HPDE6-E6E7 (cell line): Measurements from ENCODE around the gene DIAPH3.

Source experiments
- DNase-seq: peaks from one replicate; pipeline ENCODE4 v3.0.0; 2011; ENCODE audit warnings: missing footprints; ENCODE audit errors: extremely low spot score

DIAPH3 gene

DNA sequence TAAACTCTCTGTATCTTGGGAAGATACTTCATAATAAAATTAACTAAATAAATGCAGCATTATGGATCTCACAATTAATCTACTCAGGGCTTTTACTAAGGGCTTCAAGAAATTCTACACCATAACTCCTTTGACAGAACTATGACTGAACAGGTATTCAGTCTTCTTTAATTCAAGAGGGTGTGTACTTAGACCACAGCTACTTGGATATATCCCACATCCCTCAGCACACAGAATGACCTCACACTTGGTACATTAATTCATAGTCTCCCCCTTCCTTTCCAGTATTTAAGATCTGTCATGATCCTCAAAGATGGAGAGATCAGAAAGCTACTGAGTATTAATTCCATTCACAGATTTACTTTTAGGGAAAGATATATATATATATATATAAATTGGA, 11.6 kb downstream of the DIAPH3 start:
- no peak for DNase-seq

DNA sequence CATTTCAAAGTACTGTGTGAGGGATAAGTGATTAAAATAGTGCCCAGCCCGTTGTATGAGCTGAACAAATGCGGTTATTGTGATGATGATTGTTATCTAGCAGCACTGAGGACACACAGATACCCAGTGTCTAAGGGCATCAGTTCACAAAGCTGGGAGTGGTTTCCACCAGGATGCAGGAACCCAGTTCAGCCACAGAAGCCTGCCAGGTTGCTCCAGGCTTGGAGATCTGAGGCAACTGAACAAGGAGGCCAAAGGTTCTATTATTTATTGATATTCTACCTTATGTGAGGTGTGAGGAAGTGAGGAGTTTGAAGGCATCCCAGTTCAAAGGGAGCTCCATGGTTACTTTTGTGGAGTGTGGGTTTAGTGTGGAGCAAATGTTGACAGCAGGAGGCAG, 13.2 kb downstream of the DIAPH3 start:
- DNase-seq: no peak

DNA sequence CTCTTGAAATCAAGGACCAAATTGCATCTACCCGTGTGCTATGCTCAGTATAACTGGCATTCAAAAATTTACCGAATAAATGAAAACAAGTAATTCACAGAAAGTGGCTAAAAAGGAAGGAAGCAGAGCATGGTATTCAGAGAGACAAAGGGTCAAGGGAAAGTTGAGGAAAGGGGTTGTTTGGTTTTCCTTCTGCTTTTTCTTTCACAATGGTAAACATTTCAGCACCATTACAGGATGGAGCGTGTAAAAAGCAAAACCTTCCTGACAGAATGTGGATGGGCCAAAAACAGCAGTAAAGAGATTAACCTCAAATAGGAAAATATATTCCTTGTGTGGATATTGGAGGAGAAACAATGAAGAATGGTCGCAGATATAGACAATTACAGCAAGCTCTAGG, 14.8 kb downstream of the DIAPH3 start:
- no peak for DNase-seq

DNA sequence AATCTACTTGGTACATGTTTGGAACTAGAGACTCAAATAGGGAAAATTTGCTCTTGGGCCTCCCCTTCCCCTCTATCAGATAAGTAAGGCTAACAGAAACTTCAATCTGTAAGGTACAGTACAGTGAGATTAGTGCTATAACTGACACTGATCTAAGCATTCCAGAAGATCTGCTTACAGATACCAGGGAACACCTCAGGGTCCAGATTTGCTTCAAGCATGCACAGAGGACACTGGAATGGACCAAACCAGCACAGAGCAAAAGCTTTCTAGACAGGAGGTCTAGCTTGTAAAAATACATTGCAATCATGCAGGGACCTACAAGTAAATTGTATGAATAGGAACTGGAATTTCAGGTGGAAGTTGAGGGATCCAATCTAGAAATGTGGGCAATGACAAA, 16.4 kb downstream of the DIAPH3 start:
- DNase-seq: no peak

DNA sequence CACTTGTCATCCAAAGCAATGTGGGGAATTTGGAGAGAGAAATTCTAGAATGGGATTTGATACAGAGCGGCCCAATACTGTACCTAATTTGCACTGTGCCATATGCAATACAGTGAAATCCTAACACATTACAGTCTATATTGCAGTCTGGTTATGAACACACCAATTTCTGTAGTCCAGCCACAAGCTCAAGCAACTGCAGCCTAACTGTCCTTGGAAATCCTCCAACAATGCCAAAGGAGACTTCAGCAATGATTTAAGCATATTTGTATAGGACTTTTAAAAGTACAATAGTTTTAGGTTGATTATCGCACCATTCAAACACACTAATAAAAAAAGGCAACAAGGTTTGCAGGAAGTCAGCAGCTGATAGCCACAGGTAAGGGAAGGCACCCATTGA, 17.3 kb downstream of the DIAPH3 start:
- DNase-seq: no peak

DNA sequence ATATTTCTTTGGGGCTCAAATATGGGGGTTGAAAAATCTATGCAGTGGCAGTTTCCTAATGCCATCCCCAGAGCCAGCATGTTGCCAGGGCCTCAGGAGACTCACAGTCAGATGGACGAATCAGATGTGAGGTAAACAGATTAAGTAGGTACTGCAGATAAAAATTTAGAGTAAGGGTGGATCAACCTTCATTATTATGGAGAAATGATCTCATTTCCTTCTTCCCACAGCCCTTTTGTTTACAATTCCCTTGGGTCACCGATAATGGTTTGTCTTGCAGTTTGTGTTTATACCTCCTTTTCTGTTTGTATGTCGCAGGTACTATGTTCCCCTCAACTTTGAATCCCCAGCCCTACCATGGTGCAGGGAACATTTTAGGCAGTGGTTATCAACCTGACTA, 20.0 kb downstream of the DIAPH3 start:
- DNase-seq: no peak

DNA sequence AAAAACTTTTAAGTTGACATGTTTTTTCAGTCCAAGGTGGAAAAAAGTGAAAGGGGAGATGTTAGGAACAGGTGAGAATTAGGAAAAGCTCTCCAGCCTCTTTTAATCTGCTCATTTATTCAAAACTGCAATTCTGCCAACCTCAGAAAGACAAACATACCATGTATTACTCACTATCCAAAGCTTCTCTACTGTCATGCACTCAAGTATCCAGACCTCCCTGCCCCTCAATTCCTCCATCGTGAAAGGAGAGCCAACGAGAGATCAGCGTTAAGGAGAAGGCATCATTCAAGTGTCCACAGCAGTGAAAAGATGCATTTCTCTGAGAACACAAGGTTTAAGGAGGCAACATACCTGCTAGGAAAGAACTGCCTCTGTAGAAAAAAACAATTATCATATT, 24.5 kb downstream of the DIAPH3 start:
- DNase-seq: no peak

DNA sequence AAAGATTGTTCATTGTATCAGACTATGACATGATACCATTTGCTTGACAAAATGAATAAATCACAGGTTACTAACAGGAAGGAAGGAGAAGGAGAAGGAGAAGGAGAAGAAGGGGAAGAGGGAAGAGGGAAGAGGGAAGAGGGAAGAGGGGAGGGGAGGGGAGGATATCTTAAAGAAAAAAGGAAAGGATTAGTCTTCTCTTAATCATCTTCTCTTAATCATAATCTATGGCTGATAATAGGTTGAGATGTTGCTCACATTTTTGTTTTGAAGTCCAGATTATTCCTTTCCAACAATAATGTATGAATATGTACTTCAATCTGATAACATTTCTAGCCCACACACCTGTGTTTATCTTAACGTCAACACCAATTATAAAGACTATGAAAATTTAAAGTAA, 25.1 kb downstream of the DIAPH3 start:
- no peak for DNase-seq

DNA sequence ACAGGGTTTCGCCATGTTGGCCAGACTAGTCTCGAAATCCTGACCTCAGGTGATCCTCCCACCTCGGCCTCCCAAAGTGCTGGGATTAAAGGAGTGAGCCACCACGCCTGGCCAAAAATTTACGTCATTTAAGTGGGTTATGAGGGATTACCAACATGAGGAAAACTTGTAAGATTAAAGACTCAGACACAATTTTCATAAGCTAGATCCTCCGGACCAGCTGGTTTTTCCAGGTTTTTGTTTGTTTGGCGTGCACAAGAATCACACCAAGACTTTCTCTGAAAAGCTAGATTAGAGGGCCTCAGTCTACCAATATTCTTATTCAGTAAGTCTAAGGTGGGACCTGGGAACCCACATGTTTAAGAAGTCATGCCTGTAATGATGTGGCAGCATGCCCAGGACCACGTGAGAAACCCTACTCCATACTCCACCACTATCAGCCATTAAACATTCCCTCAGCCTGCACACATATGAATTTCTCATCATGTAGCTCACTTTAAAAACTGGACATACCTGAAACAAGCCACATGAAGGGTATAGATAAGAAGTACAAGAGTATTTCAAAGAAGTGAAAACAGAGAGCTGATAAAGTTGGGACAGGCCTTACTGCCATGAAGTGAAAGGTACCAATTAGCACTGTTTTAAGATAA, 25.7 kb downstream of the DIAPH3 start:
- no peak for DNase-seq

DNA sequence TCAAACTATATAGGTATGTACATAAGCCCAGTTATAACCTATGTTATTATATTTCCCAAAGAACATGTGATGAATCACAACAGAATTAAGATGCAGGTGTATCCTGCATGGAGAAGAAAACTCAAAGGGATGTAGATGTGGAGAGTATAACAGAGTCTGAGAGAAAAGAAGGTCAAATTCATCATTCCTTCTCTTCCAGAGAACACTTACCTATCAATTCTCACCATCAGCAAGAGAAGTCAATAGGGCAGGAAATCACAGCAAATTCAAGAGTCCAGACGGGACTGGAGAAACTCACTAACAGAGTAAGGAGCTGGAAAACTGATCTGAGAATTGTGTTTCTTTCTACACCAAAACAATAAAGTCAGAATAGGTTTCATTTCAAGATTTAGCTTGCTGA, 28.4 kb downstream of the DIAPH3 start:
- DNase-seq: no peak

DNA sequence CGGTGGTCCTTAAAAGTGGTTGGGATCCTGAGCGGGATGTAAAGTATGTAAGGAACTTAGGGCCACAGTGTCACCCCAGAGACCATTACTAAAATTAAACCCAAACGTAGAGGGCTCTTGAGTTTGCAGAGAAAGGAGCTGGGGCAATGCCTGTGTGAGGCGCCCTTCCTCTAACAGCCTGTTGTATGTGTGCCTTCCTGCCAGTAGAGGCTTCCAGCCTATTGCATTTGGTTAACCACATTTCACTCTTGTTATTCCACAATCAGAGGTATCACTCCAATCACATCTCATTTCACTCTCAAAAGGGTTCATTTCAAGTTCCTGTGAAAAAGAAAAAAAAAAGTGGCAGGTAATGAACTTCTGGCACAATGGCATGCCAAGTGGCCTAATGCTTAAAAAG, 29.4 kb downstream of the DIAPH3 start:
- DNase-seq: no peak

DNA sequence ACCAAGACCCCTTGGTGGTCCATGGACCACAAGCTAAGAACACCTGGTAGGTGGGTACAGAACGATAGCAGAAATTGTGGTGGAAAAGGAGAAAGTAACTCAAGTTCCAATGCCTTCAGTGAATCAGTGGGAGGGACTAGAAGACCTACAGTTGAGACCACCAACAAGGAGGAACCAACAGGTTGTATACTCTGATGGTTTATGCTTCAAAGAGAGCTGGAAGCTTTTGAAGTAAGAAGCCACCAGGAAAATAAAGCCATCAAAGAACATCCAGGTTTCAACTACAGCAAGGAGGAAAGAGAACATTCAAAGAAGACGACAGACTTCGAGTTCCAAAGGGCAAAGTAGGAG, 42.4 kb downstream of the DIAPH3 start:
- no peak for DNase-seq

DNA sequence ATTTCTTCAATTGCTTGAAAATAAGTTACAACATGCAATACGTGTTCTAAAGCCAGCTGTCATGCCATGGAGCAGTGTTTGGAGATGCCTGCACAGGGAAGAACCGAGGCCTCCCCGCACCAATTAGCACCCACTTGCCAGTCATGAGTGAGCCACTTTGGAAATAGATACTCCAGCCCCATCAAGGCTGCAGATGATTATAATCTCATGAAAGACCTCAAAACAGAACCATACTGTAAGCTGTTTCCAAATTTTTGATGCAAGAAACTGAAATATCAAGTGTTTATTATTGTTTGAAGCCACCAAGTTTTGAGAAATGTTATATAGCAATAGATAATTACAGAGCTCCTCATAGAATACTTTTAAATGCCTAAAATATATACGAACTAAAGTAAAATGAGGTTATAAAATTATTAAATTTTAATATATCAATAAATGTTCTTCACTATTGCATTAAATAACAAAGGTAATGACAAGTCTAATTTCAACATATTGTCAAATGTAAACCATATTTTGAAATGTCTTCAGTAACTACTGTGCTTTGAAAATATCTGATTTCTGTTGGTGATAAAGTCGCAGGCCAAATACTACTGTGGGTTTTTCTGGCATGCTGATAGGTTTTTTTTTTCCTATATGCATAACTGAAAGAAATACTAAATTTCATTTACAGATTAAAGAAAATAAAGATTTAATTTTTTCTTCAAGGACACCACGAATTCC, 43.0 kb downstream of the DIAPH3 start:
- no peak for DNase-seq

DNA sequence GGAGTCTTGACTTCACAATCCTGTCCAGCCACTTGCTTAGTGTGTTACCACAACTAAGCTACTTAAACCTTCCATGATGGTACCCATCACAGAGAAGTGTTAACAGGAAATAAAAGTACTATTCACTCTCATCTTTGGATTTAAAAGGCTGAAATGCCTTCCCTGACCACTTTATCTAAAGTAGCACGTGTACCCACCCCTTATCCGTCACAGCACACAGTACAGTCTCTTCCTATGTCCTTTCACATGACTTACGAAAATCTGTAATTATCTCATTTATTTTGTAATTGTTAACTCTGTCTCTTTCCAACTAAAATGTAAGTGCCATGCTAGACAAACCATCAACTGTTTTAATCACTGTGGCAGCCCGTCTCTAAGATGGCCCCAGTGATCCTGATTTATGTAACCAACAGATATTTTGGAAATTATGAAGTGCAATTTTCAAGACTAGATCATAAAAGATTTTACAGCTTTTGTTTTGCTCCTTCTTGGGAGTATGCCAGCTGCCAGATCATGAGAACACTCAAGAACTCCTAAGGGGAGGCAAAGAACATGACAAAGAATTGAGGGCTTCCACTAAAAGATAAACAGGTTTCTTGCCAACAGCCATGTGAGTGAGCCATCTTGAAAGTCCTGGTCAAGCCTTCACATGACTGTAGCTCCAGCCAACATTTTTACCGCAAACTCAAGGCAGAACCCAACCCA, 44.9 kb downstream of the DIAPH3 start:
- no peak for DNase-seq

DNA sequence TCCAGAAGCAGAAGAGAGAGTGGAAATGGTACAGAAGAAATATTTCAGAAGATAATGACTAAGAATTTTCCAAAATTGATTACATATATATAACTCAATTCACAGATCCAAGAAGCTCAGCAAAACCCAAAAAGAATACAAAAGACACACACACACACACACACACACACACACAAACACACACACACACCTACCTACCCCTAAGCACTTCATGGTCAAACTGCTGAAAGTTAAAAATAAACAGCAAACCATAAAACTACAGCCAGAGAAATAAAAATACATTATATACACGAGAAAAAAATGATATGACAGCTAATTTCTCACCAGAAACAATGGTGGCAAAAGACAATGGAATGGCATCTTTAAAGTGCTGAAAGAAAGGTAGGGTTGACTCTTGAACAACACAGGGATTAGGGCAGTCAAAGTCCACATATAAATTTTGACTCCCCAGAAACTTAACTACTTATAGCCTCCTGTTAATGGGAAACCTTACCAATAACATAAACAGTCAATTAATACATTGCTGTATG, 49.2 kb downstream of the DIAPH3 start:
- no peak for DNase-seq

DNA sequence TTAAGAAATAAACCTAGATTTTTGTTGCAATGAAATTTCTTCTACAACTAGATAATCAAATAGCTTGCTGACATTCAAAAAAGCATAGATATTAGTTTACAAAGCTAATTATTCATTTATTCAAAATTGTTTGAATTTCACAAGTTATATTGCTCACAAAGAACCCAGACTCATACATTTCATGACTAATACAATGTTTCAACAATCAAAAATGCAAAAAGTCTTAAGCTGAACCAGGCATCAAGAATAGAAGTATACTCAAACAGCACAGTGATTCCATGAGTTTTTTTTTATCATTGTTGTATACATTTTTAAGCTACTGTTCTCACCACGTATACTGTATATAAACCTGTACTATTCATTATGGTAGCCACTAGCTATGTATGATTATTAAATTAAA, 51.0 kb downstream of the DIAPH3 start:
- no peak for DNase-seq

DNA sequence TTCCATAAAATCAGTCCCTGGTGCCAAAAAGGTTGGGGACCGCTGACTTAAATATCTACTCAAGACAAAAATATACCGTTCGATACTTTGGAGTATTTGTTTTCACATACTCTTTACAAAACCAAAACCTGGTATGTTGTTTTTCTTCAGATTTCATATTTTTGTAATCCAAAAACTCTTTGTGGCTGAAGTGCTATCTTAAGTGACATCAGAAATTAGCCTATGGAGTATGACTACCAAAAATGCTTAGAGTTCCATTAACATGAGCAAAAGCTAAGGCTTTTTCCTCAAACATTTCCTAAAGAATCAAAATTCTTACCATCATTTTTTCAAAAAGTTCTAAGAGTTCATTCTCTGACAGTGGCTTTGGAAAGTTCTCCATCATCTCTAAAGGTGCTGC, 52.0 kb downstream of the DIAPH3 start:
- DNase-seq: no peak

DNA sequence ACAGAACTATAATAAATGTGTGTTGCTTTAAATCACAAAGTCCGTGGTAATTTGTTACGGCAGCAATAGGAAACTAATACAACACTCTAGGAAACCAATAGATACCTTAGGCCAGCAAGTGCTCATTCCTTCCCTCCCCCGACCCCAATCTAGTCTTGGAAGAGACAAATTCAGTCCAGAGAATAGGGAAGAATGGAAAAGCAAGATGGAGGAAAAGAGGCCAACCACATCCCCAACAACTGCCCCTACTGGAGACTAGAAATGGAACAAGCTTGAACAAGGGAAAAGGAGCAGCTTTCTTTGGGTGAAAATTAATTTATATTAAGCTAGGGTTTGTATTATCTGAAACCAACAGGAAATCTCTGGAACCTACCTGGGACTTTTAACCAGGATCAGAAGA, 54.4 kb downstream of the DIAPH3 start:
- DNase-seq: no peak

DNA sequence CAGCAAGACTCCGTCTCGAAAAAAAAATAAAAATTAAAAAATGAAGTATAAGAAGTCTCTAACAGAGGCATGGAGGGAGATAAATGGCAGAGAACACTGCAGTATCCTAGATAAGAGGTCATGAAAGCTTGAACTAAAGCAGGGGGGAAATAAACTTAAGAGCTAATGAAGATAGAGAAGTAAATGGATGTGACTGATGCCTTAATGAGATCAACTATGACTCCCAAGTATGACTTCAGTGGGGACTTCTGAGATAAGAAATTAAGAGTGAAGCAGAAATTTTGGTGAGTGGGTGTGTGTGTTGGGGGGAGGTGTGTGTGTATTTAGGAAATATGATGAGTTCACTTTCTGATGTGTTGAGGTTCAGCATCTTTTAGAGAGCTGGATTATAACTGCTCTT, 55.1 kb downstream of the DIAPH3 start:
- no peak for DNase-seq

DNA sequence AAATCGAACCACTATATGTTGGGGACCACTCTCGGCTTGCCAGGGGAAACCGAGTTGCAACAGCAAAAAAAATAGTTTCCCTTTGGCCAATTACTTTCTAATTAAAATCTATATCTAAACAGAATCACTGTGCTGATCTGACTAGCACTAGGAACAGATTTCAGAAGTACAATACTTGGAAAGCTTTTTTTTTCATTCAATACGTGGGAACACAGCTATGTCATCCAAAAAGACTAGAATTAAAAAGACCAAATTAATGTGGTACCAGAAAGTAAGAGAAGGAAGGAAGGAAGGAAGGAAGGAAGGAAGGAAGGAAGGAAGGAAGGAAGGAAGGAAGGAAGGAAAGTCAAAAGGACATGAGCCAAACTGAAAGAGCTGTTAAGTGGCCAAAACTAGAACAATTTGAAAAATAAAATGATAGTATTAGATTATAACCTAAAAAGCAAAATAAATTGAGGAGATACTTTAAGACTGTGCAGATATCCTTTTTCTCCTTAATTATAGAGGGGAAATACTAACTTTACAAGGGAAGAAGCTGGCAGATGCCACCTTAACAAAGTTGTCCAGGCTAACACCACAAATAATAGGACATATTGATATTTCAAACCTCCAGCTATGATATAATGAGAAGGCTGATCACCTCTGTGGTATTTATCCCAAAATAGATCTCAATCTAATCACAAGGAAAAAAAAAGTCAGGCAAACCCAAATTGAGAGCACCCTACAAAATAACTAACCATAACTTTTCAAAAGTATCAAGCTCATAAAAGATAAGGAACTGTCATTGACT, 63.9 kb downstream of the DIAPH3 start:
- no peak for DNase-seq

DNA sequence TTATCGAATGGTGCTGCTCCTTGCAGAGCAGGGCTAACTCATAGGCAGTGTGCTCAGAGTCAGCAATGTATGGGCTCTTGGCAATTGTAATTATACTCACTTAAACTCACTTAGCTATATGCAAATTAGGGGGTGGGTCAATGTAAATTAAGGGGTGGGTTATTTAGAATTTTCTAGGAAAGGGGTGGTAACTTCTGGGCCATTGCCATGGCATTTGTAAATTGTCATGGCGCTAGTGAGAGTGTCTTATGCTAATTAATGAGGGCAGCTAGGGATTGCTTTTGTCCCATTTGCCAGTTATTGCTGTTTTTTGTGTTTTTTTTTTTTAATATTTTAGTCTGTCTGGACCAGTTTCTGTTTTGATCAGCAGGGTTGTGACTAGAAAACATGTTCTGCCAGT, 68.4 kb downstream of the DIAPH3 start:
- no peak for DNase-seq

DNA sequence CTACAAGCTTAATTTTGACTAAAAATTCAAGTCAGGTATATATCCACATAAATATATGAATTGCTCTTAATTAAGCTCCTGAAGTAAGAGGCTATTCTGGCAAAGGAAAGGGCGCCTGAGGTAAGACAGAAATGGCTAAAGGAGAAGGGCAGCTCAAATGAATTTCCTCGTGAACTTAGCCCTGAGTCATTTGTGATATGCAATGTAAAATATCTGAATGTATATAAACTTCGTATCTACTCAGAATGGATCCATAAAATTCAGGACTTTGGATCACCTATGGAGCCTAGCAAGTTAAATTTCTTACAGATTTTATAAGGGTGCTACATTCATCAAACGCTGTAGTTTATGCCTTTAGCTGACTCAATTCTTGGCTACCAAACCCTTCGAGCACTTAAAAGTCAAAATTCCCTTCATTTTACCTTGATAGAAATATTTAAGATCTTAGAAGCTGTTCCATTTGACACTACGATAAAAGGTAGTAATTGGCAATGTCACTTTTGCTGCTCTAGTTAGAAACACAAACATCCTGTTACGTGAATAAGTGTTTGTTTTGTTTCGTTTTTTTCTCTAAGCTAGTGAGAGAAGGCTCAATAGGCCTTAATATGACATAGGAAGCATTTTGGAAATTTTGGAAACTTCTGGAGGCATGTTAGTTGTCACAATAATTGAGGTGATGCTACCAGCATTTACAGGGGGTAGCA, 69.2 kb downstream of the DIAPH3 start:
- DNase-seq: no peak
